BLaER1 treated with 17β-estradiol and CSF1 and Interleukin-3, amounts not matched to agents 10 nM and 100 nM (cell line): Measurements from ENCODE around the gene ENDOD1.
A peak's percentile ranks its signal among the peaks of the same experiment; 100 is the strongest.

Experiments used
- H3K27ac ChIP-seq, 11 experiments: shearing (Covaris generic); formaldehyde crosslinking; 2 replicates each; pipeline ENCODE4 v1.8.1; 2022
- H3K27me3 ChIP-seq, 11 experiments: shearing (Covaris generic); formaldehyde crosslinking; 2 replicates each; pipeline ENCODE4 v1.8.1; 2022
- H3K36me3 ChIP-seq, 11 experiments: shearing (Covaris generic); formaldehyde crosslinking; 2 replicates each; pipeline ENCODE4 v1.8.1; 2022
- H3K4me1 ChIP-seq, 10 experiments: shearing (Covaris generic); formaldehyde crosslinking; 2 replicates each; pipeline ENCODE4 v1.8.1; 2022
- H3K4me2 ChIP-seq, 11 experiments: shearing (Covaris generic); formaldehyde crosslinking; 2 replicates each; pipeline ENCODE4 v1.8.1; 2022
- H3K4me3 ChIP-seq, 10 experiments: shearing (Covaris generic); formaldehyde crosslinking; 2 replicates each; pipeline ENCODE4 v1.8.1; 2022
- H3K9ac ChIP-seq, 11 experiments: shearing (Covaris generic); formaldehyde crosslinking; 2 replicates each; pipeline ENCODE4 v1.8.1; 2022
- H3K9me3 ChIP-seq, 11 experiments: shearing (Covaris generic); formaldehyde crosslinking; replicated peaks in 1 of 11; 2 replicates each; pipeline ENCODE4 v1.8.1; 2022
- H4K20me1 ChIP-seq, 11 experiments: shearing (Covaris generic); formaldehyde crosslinking; 2 replicates each; pipeline ENCODE4 v1.8.1; 2022
- Cebpa-rat ChIP-seq, 11 experiments: shearing (Covaris generic); IDR thresholded peaks; 2 replicates each; pipeline ENCODE4 v1.8.1; 2022

Gene ENDOD1

GRCh38 chr11:95152876-95153856 is 63.5 kb downstream of the ENDOD1 start:
- H3K9me3 ChIP-seq: no peaks in the 10 kb centered on the region
- no peaks in the 10 kb centered on the region for H3K36me3 ChIP-seq
- peak overlapping the region in 5 of 11 experiments; percentile 6 to 37 (median 31); a peak in 6 of 22 replicates for H3K27ac ChIP-seq
- H3K27me3 ChIP-seq: peaks cover 4 to 15% (median 7%) of the 10 kb centered on the region in 11 experiments; a peak in 11 of 22 replicates
- peak overlapping the region; percentile 66 to 98 (median 77) for H3K4me2 ChIP-seq
- peaks cover 33 to 57% (median 48%) of the 10 kb centered on the region in 10 experiments for H3K4me1 ChIP-seq
- peak overlapping the region; percentile 11 to 66 (median 53); a peak in 20 of 22 replicates for H3K9ac ChIP-seq
- H3K4me3 ChIP-seq: peak overlapping the region; percentile 23 to 59 (median 45); a peak in 16 of 20 replicates
- no peaks in the 10 kb centered on the region; a peak in 1 of 22 replicates for H4K20me1 ChIP-seq
- 0 out of 22 replicates have a peak, but pooled peaks of 1 of the 11 experiments have one; percentile 2 for TF ChIP-seq Cebpa-rat (IDR thresholded peaks at IDR 0.05)

GRCh38 chr11:95153857-95154246 is 64.2 kb downstream of the ENDOD1 start:
- H3K4me2 ChIP-seq: peak overlapping the region; percentile 66 to 98 (median 77)

DNA sequence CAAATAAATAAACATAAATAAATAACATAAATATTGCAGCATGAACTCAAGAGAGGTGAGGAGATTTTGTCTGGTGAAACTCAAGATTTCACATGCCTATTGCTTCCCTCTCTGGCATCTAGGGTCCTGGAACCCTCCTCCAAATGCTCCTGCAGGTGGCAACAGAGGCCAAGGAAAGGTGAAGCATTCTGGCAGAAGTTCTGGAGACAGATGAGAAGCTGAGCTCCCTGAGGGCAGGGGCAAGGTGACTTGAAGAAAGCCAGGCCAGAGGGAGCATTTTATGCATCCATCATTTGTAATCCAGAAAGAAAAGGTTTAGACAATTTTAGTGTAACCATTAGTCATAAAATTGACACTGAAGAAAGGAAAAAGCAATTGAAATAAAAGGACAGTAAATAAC is 64.9 kb downstream of the ENDOD1 start:
- Histone ChIP-seq H3K27me3 (peaks cover 4 to 15% (median 7%) of the 10 kb centered on the region in 11 experiments; a peak in 11 of 22 replicates), H3K4me3 (no peak overlapping the region), H4K20me1 (no peaks in the 10 kb centered on the region), H3K9ac (peak overlapping the region in 1 of 11 experiments; percentile 53; a peak in 1 of 22 replicates), H3K9me3 (no peaks in the 10 kb centered on the region), H3K4me1 (peaks cover 28 to 47% (median 41%) of the 10 kb centered on the region in 10 experiments), H3K4me2 (peak overlapping the region in 6 of 11 experiments; percentile 67 to 98 (median 88); a peak in 9 of 22 replicates), H3K36me3 (no peaks in the 10 kb centered on the region), H3K27ac (no peak overlapping the region)
- TF ChIP-seq Cebpa-rat (IDR thresholded peaks at IDR 0.05): no peak

More at GRCh38 chr11:95153857-95154246, 64.2 kb downstream of the ENDOD1 start:
- H3K36me3 ChIP-seq: no peaks in the 10 kb centered on the region
- H4K20me1 ChIP-seq: no peaks in the 10 kb centered on the region; a peak in 1 of 22 replicates
- TF ChIP-seq Cebpa-rat (IDR thresholded peaks at IDR 0.05): no peak
- peaks cover 4 to 15% (median 7%) of the 10 kb centered on the region in 11 experiments; a peak in 11 of 22 replicates for H3K27me3 ChIP-seq
- H3K9me3 ChIP-seq: no peaks in the 10 kb centered on the region
- peak overlapping the region in 2 of 10 experiments; percentile 43 to 58; a peak in 2 of 20 replicates for H3K4me3 ChIP-seq
- no peak overlapping the region for H3K27ac ChIP-seq
- H3K9ac ChIP-seq: peak overlapping the region in 3 of 11 experiments; percentile 53 to 66 (median 63); a peak in 4 of 22 replicates
- peaks cover 28 to 52% (median 45%) of the 10 kb centered on the region in 10 experiments for H3K4me1 ChIP-seq

GRCh38 chr11:95155385-95155784 is 65.7 kb downstream of the ENDOD1 start:
- H3K27ac ChIP-seq: no peak overlapping the region
- H3K36me3 ChIP-seq: no peaks in the 10 kb centered on the region
- no peak overlapping the region for H3K9ac ChIP-seq
- no peak overlapping the region for H3K4me3 ChIP-seq
- TF ChIP-seq Cebpa-rat (IDR thresholded peaks at IDR 0.05): no peak
- H3K4me2 ChIP-seq: no peak overlapping the region
- H3K9me3 ChIP-seq: no peaks in the 10 kb centered on the region
- peaks cover 21 to 38% (median 32%) of the 10 kb centered on the region in 10 experiments for H3K4me1 ChIP-seq
- no peaks in the 10 kb centered on the region for H4K20me1 ChIP-seq
- peaks cover 0 to 7% (median 4%) of the 10 kb centered on the region in 11 experiments; a peak in 8 of 22 replicates for H3K27me3 ChIP-seq

- no peak overlapping the region for H3K27ac ChIP-seq
- H3K27me3 ChIP-seq: no peaks in the 10 kb centered on the region
- no peak overlapping the region for H3K9ac ChIP-seq
- H3K9me3 ChIP-seq: no peaks in the 10 kb centered on the region
- H3K4me2 ChIP-seq: no peak overlapping the region
- H3K4me1 ChIP-seq: peaks cover 18 to 30% (median 28%) of the 10 kb centered on the region in 10 experiments
- no peak for TF ChIP-seq Cebpa-rat (IDR thresholded peaks at IDR 0.05)
- H3K36me3 ChIP-seq: no peaks in the 10 kb centered on the region
- H3K4me3 ChIP-seq: no peak overlapping the region
- no peaks in the 10 kb centered on the region for H4K20me1 ChIP-seq
These were observed 66.6 kb downstream of the ENDOD1 start for GRCh38 chr11:95156133-95156721.

GRCh38 chr11:95156916-95157541 is 67.4 kb downstream of the ENDOD1 start:
- no peak overlapping the region for H3K4me3 ChIP-seq
- no peaks in the 10 kb centered on the region for H3K9me3 ChIP-seq
- H3K27ac ChIP-seq: no peak overlapping the region
- no peaks in the 10 kb centered on the region for H4K20me1 ChIP-seq
- no peaks in the 10 kb centered on the region for H3K36me3 ChIP-seq
- no peak overlapping the region for H3K4me2 ChIP-seq
- TF ChIP-seq Cebpa-rat (IDR thresholded peaks at IDR 0.05): no peak
- no peaks in the 10 kb centered on the region for H3K27me3 ChIP-seq
- peaks cover 15 to 25% (median 23%) of the 10 kb centered on the region in 10 experiments for H3K4me1 ChIP-seq
- no peak overlapping the region for H3K9ac ChIP-seq

GRCh38 chr11:95157824-95158223 is 68.2 kb downstream of the ENDOD1 start:
- H3K4me3 ChIP-seq: no peak overlapping the region
- H3K9me3 ChIP-seq: no peaks in the 10 kb centered on the region; a peak in 1 of 22 replicates
- no peaks in the 10 kb centered on the region for H3K36me3 ChIP-seq
- no peak overlapping the region for H3K27ac ChIP-seq
- no peaks in the 10 kb centered on the region for H4K20me1 ChIP-seq
- TF ChIP-seq Cebpa-rat (IDR thresholded peaks at IDR 0.05): no peak
- H3K4me2 ChIP-seq: no peak overlapping the region
- H3K4me1 ChIP-seq: peaks cover 13 to 17% (median 15%) of the 10 kb centered on the region in 10 experiments
- no peak overlapping the region for H3K9ac ChIP-seq
- H3K27me3 ChIP-seq: no peaks in the 10 kb centered on the region

DNA sequence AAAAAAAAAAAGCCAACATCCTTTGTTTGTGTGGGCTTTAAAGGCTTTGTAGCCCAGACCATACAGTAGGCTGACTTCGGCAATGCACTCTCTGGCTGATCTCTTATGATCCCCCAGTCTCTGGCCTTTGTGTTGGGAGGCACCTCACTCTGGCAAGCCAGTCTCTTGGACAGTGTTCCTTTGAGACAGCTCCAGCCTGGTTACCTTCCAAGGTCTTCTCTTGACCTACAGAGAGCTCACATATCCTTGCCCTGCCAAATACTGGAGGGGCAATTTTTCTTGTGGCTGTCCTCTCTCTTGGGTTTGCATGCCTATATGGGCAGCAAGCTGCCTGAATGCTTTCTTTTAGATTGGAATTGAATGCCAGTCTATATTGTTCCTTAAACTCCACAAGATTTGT is 71.6 kb downstream of the ENDOD1 start:
- H3K4me2 ChIP-seq: no peak overlapping the region
- no peaks in the 10 kb centered on the region for H4K20me1 ChIP-seq
- H3K27ac ChIP-seq: no peak overlapping the region
- H3K4me3 ChIP-seq: no peak overlapping the region
- H3K9ac ChIP-seq: no peak overlapping the region
- no peaks in the 10 kb centered on the region for H3K4me1 ChIP-seq
- TF ChIP-seq Cebpa-rat (IDR thresholded peaks at IDR 0.05): no peak
- H3K9me3 ChIP-seq: no peaks in the 10 kb centered on the region; a peak in 1 of 22 replicates
- H3K27me3 ChIP-seq: no peaks in the 10 kb centered on the region
- H3K36me3 ChIP-seq: no peaks in the 10 kb centered on the region
